Activated CD8-positive, alpha-beta memory T cell treated with anti-CD3 and anti-CD28 coated beads, Interleukin-2, amount 50 U/mL, for 24 hours (primary cell): ENCODE results near the gene AKAP7.
"Not testable (repeated sequence)": the region's sequence is repeated elsewhere in the genome, so short reads cannot be mapped to it uniquely, and the experiment has no call there.

ENCODE experiments used
- DNase-seq: peaks from one replicate; pipeline ENCODE4 v3.0.0-alpha.2; 2020; ENCODE audit errors: extremely low read depth

Gene AKAP7

GRCh38 chr6:131251590-131252199 is 116.4 kb downstream of the AKAP7 start:
- DNase-seq, result no peak

DNA sequence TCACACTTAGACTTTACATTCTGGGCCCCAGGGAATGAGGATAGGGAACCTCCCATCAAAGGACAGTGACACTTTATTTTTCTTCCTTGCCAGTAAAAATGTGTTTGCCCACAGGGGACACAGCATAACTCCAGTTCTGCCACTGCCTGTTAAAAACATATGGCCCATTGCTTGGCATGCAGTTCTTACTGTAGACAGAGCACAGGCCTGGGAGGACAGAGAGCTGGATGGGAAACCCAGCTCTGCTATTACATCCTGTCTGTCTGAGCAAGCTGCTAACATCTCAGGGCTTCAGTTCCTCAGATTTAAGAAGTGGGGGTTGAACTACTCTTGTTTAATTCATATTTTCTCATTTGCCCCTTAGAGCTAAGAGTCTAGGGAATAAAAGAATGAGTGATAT is 120.2 kb downstream of the AKAP7 start:
- no peak for DNase-seq

- DNase-seq, result no peak
Observed at GRCh38 chr6:131255911-131256310, 120.6 kb downstream of the AKAP7 start.

GRCh38 chr6:131257104-131257503 is 121.8 kb downstream of the AKAP7 start:
- DNase-seq, result no peak

- no peak for DNase-seq
Observed at GRCh38 chr6:131258010-131258652, 122.9 kb downstream of the AKAP7 start.

GRCh38 chr6:131258816-131259476 is 123.7 kb downstream of the AKAP7 start:
- DNase-seq, result no peak

DNA sequence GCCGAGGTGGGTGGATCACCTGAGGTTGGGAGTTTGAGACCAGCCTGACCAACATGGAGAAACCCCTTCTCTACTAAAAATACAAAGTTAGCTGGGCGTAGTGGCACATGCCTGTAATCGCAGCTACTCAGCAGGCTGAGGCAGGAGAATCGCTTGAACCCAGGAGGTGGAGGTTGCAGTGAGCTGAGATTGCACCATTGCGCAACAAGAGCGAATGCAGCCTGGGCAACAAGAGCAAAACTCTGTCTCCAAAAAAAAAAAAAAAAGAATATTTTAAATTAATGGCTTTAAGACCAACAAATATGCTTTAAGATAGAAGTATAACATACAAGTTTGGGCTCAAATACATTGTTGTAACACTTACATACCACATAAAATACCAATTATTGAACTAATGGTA is 125.7 kb downstream of the AKAP7 start:
- DNase-seq, result not testable (repeated sequence)

DNA sequence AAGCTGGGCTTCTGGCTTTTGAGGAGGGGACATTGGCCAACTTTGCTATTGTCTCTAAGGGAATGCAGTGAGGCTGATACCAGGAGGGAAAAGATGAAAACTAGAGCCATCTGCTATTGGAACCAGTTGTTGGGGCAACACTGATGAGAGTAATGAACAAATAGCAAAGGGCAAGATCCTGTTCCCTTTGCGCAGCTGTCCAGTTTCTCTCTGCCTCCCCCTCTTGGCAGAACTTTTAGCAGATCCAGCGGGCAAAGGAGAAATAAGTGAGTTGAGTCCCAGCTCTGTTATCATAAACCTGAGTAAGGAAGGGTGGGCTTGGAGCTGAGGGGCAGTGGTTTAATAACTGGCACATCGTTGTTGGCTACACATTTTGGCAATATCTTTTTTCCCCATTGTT is 126.8 kb downstream of the AKAP7 start:
- DNase-seq, result no peak

GRCh38 chr6:131265939-131266338 is 130.7 kb downstream of the AKAP7 start:
- no peak for DNase-seq

DNA sequence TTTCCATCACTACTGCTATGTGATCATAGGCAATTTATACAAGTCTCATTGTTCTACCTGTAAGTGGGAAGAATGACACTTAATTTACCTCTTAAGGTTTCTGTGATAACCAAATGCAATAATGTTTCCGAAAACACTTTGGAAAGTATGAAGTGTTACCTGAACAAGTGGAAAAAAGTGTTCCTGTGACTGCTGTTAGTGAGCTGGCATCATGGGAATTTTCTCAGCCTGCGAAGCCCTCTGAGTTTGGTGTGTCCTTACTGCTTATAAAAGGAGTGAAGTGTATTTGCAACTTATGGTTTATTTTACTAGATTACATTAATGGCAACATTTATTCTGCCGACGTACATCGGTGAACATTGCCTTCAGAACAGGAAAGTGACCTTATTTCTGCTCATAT is 133.0 kb downstream of the AKAP7 start:
- DNase-seq, result no peak

DNA sequence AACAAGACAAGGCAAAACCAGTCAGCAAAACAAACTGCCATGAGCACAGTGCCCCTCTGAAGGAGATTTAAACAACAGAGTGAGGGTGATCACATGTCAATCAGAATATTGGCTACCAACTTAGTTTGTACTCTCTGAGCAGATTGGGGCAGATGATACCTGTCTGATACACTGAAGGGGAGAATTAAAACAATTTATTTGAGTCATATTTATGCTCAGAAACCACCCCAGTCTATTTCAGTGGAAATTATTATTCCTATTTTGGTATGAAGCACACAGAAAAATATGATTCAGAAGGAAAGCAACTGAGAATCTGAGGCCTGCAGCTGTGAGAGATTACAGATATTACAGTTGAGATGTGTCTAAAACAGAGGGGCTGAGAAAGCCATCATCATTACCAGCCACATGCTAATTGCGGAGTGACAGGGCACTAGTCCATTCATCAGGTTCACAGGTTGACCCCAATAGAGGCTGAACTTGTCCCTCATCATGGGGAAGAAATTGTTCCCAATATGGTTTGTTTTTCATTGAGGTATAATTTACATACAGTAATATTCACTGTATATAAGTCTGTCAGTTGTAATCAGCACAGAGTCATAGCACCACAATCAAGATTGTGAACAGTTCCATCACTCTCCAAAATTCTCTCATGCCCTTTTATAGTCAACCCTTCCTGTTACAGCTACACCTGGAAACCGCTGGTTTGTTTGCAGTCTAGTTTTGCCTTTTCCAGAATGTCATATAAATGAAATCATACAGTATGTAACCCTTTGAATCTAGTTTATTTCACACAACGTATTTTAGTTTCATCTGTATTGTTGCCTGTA is 134.5 kb downstream of the AKAP7 start:
- DNase-seq, result no peak

GRCh38 chr6:131270534-131270933 is 135.3 kb downstream of the AKAP7 start:
- no peak for DNase-seq

DNA sequence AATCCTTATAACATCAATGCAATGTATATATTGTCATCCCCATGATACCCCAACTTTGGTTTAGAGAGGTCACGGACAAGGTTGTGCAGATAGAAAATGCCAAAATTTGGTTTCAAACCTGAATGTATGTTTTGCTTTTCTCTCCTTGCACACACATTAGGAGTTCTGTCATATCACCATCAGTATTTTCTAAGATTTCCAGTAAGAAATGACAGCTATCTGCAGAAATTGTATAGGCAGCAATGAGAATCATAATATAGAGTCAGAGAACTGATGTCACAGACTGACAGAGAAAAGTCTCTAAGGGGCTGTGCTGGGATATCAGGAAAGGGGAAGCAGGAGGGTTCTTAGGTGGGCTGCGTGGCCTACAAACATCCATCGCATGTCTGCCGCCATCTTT is 140.0 kb downstream of the AKAP7 start:
- no peak for DNase-seq

- DNase-seq, result no peak
Observed at GRCh38 chr6:131277591-131277990, 142.3 kb downstream of the AKAP7 start.

DNA sequence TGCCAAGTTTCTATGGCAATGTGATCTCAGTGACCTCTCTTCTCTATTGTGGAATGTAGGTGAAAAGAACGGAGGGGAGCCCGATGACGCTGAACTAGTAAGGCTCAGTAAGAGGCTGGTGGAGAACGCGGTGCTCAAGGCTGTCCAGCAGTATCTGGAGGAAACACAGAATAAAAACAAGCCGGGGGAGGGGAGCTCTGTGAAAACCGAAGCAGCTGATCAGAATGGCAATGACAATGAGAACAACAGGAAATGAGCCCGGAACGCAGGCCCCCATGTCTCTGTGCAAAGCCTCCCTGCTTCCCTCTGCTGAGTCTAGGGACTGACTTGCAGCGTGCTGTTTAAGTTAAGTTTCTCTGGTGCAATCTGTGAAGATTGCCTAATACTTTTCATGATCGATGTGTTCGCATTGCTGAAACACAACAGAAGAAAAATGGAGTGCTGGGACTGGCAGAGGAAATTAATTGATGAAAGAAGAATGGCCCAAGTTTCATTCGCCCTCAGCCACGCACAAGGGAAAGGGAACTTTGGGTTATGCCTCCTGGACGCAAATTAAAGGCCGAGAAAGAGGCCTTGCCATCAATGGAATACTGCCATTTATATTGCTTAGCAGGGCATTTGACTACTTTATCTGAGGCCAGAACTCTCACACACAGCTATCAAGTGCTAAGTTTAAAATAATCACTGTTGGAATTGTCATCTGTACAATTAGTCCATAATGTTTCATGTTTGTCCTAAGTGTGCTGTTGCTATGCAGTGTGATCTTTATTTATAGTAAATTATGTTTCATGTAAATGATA is 146.4 kb downstream of the AKAP7 start:
- no peak for DNase-seq

GRCh38 chr6:131282365-131282764 is 147.1 kb downstream of the AKAP7 start:
- DNase-seq, result no peak

DNA sequence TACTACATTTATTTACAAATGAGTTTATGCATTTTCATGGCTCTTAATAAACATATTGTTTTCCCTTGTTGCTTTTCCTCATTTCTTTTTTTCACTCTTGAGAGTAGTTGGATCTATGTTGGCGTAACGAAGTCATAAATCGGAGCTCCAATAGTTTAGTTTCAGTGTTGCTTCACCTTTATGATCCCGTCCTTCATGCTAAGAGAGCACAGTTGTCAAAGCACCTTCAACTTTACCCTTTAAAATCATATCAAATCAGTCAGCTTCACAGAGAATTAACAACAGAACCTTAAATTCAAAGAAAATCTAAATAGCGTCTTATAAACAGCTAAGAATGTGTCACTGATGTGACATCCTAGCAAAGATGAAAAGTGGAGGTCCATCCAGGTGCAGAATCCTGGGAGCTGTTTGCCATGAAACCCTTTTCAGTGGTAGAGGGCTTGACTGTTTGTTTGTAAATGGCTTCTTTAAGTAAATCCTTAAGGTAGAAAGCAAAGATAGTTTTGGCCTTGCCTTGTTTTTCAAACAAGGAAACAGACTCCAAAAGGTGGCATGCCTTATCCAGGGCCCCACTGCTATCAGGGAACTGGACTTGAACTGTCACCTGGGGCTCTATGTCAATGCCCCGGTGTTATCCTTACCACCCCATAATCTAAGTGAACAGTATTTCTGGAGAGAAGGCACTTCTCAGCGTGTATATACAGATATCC is 148.4 kb downstream of the AKAP7 start:
- DNase-seq, result no peak

DNA sequence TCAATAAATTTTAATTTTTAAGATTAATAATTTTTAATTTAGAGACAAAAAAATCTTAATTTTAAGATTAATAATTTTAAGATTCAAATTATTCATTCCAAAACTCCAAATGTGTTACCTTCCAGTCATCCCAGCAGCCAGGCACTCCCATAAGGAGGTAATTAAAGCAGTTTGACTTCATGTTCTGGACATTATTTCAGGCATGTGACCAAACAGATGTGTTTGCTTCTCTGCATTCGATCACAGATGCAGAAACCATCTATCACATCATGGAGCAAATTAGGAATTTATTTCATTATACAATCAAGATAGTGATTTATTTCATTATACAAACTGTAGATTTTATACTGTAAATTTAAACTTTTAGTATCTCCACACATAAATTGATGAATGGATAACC is 150.3 kb downstream of the AKAP7 start:
- no peak for DNase-seq

DNA sequence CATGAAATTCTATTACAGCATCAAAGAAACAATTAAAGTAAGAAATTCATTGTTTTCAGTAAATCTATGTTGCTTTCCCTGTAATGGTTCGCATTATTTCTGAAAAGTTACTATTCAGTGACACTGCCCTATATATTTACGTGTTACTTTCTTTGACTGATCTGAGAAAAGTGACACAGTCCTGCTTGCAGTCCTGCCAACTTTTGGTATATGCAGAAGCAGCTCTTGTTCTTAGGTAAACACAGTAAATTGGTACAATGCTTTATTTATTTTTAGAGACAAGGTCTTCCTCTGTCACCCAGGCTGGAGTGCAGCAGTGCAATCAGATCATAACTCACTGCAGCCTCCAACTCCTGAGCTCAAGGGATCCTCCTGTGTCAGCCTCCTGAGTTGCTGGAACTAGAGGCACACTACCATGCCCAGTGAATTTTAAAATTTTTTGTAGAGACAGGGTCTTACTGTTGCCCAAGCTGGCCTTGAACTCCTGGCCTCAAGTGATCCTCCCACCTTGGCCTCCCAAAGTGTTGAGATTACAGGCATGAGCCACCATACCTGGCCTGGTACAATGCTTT is 151.3 kb downstream of the AKAP7 start:
- DNase-seq, result no peak

DNA sequence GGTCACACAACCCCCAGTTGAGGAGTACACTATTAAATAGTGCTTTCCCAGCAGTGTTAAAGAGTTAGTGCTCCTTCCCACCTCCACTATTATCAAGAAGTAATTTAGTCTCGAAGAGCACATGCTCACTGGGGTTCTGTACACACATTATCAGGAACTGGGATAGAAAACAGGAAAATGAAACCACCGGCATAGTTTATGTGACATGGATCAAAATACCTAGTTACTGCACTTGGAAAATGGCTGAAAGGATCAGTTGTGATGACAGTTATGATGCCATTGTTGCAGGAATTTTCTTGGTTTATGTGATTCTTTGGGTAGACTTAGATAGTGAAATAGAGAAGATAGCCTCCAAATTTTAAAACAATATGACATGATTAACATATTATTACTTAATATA is 152.9 kb downstream of the AKAP7 start:
- no peak for DNase-seq

- DNase-seq, result no peak
Observed at GRCh38 chr6:131290955-131291354, 155.7 kb downstream of the AKAP7 start.
